Ecto neural progenitor cell (in vitro differentiated cells): ENCODE data around the gene PPP1R3E.

ENCODE experiments used
- DNase-seq: peaks from one replicate; pipeline ENCODE4 v3.0.0-alpha.2; 2018; ENCODE audit warnings: low spot score

Gene PPP1R3E

DNA sequence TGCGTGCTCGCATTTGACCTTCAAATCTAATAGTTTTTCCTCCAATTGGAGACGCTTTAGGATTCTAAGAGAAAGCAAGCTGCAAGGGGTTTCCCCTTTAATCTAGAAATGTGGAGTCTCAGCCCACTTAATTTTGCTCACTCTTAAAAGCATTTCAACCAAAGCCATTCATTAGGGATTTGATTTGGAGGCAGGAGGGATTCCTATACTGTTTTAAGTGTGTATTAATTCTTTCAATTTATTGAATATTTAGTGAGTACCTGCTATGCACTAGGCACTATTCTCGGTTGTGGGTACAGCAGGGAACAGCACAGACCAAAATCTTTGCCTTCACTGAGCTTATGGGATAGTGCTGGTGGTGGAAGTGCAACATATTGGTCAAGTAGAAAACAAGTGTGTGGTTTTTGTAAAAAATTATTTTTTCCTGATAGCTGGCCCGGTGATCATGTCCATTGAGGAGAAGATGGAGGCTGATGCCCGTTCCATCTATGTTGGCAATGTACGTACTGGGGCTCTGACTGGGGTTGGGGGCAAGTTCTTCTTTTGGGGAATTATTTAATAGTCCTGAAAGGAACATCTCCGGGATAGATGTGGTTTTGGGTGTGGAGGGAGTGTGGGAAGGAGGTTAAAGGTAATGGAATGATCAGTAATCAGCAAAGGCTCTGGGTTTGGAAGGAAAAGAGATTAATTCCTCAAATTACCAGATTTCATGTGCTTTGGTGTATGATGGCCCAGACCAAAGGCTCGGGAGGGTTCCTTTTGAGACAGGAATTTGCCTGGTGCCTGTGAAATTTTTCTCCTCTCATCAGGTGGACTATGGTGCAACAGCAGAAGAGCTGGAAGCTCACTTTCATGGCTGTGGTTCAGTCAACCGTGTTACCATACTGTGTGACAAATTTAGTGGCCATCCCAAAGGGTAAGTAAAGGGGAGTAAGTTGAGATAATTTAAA is 20.2 kb upstream of the PPP1R3E start:
- no peak for DNase-seq

DNA sequence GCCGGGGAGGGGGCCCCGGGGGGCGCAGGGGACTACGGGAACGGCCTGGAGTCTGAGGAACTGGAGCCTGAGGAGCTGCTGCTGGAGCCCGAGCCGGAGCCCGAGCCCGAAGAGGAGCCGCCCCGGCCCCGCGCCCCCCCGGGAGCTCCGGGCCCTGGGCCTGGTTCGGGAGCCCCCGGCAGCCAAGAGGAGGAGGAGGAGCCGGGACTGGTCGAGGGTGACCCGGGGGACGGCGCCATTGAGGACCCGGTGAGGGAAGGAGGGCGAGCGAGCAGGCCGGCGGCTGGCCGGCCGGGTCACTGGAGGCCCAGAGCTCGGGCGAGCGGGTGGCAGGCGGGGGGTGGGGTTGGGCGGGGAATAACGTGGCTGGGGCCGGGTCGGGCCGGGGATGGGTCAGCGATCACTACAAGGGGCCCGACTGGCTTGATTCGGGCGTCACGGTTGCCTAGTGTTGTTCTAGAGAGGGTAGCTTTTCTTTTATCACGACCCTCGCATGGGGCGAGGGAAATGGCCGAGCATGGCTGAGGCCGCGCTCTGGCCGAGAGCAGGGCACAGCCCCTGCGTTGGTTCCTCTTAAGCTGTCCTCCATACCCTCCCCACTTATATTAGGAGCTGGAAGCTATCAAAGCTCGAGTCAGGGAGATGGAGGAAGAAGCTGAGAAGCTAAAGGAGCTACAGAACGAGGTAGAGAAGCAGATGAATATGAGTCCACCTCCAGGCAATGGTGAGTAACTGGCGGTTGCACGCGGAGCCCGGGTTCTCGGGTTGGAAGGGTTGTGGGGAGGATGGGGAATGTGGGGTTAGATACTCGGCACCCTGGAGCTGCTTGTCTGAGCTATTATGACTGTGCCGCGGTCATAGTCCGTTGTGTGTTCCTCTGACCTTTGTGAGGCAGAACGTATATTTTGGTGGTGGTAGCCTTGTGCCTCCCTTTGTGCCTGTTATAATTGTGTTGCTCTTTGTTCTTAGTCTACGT is 19.2 kb upstream of the PPP1R3E start:
- no peak for DNase-seq

DNA sequence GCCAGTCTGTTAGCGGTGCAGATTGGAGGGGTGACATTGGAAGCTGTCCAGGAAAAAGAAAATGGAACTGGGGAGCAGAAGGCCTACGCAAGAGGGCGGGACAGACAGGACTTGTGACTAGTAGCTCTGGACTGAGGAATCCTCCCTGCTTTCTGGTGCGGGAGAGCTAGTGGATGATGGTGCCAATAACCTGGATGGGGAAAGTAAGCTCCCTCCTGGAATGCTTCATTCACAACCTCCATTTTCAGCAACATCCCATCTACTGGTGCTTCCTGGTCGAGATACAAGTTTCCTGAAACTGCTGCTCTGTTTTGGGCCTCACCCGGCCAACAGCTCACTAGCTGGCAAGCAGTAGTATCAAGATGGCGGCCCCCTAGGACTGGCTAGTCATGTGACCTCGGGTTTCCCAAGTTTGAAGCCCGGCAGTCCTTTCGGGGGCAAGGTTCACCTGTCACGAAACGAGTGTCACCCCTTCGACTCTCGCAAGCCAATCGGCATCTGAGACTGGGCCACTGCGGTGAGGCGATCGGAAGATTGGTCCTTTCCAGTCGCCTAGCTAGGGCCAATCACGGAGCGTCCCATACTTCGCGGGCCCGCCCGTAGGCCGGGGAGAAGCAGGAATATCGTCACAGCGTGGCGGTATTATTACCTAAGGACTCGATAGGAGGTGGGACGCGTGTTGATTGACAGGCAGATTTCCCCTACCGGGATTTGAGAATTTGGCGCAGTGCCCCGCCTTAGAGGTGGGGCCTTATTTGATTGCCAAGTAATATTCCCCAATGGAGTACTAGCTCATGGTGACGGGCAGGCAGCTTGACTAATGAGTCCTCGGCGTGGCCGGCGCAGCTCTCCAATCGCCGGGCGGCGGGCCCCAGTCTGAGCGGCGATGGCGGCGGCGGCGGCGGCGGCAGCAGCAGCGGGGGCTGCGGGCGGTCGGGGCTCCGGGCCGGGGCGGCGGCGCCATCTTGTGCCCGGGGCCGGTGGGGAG is 18.2 kb upstream of the PPP1R3E start, which contains the start of gene PABPN1:
TSS of gene PABPN1 (plus strand) at position 874 of the 988 bp plus-strand sequence. CDS start at position 887, 13 bp downstream.
- DNase-seq, result peak; percentile 98

DNA sequence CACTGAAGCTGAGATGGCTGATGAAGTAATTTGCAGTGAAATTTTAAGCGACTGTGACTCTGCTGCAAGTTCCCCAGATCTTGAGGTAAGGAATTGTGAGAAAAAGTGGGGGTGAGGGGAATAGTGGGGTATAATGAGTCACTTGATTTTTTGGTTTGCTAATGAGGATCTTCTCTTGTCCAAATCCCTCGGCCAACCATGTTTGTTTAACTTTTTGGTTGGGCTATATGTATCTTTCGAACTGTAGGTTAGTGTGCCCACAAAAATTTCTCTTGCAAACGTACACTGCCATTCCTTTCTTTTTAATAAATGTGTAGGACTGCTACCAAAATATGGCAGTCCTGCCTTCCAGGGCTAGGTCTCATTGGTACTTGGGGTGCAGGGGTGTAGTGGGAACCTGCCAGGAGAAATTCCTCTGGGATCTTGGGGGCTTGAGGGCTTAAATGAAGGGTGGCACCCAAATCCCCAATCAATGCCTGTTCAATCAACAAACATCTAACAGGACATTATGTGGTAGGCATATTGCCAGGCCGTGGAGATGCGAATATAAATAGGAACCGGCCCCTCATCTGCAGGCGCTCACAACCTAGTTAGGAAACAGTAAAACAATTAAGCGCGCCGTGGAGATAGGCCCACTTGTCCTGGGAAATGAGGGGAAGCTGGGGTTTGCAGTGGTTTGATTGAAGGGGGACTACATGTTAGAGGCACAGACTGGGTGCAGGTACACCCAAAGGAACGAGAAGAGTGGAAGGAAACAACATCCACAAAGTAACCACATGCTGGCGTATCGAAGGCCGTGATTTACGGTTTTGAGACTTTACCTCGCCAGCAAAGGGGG is 17.3 kb upstream of the PPP1R3E start:
- DNase-seq, result no peak

DNA sequence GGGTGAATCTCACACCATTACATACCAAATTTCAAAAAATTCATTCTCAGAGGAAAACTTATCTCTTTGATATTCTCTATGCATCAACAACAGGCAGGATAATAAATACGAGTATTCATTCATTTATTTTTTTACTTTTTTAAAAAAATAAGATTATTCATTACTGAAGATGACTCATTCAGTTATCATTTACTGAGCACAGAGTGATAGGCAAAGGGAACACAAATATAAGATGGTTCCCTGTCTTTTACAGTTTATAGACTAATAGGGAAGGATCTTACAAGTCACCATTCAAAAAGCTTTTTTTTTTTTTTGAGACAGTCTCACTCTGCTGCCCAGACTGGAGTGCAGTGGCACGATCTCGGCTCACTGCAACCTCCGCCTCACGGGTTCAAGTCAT is 13.6 kb upstream of the PPP1R3E start:
- no peak for DNase-seq

DNA sequence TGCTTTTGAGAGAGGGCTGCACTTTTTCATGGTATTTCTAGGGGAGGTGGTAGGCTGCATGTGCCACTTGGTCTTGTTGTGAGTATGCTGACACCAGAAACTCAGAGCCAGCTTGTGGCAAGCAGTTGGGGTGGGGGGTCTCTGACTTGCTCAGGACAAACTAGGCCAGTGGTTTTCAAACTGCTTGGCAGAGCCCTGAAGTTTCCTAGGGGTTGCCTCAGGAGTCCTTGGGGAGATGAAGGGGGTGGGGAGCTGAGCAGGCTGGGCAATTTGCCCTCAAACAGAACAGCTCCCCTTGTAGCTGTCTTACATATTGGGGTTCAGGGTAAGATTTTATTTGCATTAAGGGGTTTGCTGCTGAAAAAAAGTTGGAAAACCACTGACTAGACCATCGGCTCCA is 7.9 kb upstream of the PPP1R3E start:
- peak; percentile 16 for DNase-seq

DNA sequence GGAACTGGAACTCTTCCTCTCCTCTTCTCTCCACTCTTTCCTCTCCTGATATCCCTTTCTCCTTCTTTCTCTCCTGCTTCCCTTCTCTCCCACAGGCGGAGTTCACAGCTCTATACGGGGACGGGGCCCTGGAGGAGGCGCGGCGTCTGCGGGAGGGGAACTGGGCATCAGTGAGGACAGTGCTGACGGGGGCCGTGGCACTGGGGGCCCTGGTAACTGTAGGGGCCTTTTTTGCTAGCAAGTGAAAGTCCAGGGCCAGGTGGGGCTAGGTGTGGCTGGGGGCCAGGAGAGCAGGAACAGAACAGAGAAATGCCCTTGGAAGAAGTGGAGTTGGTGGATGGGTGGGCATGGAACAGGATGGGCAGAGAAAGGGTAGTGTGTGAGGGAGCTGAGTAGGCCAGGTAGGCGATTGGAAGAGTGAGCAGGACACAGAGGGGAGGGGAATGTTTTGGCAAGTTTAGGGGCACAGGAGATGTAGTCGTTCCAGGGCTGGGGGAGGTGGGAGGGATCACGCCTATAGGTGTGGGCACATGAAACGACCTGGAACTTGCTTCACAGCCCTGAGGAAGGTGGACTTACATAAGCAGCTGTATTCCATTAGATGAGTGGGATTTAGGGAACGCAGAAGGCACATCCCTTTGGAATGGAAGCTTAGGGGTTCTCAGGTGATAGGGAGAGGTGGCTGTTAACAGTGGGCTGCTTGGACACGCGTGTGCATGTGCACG is 6.2 kb upstream of the PPP1R3E start:
- DNase-seq, result peak; percentile 38

DNA sequence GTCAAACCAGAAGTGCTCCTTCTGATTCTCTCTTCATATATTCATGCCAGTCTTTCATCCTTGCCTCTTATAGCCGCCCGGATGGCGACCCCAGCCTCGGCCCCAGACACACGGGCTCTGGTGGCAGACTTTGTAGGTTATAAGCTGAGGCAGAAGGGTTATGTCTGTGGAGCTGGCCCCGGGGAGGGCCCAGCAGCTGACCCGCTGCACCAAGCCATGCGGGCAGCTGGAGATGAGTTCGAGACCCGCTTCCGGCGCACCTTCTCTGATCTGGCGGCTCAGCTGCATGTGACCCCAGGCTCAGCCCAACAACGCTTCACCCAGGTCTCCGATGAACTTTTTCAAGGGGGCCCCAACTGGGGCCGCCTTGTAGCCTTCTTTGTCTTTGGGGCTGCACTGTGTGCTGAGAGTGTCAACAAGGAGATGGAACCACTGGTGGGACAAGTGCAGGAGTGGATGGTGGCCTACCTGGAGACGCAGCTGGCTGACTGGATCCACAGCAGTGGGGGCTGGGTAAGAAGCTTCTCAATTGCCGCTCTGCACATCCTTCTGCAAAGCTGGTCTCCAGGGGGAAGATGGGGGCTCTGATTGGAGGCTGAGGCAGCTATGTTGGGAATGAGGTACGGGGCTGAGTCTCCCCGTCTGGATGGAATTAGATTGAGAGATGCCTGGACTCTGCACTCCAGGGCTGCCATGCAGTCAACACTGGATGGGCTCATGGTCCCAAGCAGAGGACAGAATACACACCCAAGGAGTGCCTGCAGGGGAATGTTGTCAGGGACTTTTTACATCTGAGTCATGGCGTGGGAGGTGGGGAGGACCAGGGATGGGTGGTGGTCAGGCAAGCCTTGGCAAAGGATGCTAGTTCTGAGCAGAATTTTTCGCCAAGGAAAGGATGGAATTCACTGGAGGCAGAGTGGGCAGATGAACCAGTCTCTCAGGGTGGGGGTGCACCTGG is 5.3 kb upstream of the PPP1R3E start:
- peak; percentile 44 for DNase-seq

DNA sequence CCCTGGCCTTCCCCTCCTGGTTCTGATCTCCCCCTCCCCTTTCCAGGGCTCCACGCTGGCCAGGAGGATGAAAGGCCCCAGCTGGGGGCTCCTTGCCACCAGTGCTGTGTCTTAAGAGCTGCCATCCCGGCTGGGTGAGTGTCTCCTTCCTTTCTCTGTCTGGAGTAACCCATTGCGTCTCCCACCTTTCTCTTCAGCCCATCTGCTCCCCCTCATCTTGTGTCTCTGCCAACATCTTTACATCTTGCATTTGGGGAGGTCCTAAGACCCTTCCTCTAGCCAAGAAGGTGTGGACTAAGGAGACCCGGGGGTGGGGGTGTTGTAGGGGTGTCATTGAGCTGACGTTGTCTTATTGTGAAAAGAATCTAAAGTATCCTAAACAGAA is 4.5 kb upstream of the PPP1R3E start:
- no peak for DNase-seq

DNA sequence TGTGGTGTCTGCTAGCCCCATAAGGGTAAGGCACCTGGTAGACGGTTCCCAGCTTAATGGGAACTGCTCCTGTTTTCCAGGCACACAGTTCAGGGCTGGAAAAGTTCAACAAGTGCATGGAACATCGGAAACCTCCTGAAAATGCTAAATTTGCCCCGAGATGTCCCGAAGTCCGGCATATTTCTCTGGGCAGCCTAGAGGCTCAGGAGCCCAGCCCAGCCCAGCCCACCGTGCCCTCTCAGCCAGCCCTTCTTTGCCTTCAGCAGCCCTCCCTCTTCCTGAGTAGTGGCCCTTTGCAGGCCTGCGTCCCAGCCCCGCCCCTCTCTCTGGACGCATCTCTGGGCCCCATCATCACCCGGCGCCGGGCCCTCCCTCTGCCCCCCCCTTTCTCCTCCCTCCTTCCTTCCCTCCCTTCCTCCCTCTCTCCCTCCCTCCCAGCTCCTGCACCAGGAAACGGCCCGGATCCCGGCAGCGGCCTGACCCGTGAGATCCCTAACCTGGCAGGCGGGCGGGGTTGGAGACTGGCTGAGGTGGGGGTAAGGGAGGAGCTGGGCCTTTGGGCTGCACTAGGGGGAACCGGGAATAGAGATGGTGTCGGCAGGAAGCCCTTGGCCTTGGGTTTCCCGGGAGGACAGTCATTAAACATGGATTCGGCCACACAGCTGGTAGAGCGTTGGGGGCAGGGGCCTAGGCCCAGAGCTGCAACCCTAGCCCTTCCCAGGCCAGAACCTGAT is 3.9 kb upstream of the PPP1R3E start, which contains the start of gene BCL2L2:
TSS of gene BCL2L2 (plus strand) at position 422 of the 734 bp plus-strand sequence. CDS start 935 bp downstream, outside the sequence.
- DNase-seq, result peak; percentile 94

DNA sequence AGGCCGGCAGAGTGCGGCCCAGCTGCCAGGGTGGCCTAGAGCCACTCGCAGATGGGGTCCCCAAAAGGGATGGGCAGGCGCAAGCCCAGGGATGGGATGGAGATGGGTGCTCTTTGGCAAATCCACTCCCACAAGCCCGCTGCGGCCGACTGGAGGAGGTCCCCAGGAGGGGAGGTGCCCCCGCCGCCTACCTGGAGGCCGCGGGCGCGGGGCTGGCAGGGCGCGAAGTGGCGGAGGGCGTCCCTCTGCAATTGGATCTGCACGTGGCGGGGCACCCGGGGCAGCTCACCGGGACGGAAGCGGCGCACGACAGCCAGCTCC is 730 bp downstream of the PPP1R3E start:
- no peak for DNase-seq

DNA sequence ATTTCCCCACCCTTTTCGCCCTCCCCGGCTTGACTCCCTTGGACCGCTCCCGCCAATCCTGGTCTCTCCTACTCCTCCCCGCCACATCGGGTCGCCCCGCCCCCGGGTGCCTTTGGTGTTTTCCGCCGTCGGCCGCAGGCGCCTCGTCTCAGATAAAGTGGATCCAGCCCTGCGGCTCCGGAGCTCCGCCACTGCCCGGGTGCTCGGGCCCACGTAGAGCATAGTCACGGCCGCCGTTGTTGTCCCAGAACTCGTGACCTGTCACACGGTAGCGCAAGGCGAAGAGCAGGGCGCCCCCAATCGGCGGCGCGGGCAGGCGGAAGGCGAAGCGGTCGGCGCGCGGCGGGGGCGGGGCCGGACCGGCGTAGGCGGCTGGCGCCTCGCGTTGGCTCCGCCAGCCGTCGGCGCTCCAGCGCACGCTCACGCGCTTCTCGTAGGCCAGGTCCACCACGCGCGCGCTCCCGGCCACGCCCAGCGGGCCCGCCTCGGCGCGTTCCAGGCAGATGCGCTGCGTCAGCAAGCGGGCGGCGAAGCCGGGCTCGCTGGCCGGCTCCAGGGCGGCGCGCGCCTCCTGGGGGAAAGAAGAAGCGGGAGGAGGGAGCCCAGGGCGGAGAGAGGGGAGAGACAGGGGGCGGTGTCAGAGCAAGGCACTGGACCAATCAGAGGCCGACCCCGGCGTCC is 1.2 kb downstream of the PPP1R3E start:
- peak; percentile 99 for DNase-seq

DNA sequence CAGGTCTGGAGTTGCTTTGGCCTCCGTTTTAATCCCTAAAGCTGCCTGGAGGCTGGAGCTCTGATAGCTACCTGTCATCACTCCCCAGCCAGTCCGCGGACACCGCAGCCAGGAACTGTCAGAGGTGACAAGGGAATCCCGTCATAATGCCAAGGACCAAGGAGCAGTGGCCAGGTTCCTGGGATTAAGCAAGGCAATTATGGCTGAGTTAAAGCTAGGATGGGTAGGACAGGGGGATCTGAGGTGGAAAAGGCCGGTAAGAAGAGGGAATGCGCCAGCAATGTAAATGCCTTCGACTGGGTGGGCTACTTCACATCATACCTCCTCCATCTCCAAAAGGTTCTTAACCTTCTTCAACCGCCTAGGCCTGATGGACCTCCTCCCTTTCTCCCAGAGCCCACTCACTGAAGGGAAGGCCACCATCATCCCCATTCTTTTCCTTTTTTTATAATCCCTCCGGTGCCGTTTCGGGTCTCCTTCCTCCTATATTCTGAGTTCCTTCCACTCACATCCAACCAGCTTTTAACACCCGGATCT is 1.9 kb downstream of the PPP1R3E start:
- DNase-seq, result peak; percentile 64

DNA sequence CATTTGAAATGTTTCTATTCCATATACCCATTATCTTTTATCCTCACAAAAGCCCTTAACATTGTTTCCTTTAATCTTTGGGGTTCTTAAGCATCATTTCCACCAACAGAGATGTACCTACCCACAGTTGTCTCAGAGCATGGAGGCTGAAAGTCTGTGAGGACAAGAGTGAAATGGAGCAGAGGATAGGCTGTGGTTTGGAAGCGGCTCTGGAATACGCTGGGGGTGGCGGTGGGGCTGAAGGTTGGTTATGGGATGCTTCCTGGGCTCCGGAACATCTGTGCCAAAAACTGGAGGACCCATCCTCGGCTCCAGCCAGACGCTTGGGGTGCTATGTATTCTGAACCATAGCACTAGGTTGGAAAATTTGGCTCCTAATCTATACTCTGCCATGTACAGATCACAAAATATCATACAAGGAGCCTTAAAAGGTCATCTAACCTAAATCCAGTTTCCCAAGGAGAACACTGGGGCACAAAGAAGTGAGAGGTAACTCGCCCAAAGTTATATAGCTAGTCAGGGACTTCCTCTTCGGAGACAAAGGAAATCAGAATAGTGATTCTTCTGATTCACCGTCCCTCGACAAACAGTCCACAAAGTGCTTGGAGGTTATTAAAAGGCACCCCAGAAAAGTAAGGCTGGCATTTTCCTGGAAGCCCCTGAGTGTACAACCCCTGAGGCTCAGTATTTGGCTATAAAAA is 2.5 kb downstream of the PPP1R3E start:
- no peak for DNase-seq

DNA sequence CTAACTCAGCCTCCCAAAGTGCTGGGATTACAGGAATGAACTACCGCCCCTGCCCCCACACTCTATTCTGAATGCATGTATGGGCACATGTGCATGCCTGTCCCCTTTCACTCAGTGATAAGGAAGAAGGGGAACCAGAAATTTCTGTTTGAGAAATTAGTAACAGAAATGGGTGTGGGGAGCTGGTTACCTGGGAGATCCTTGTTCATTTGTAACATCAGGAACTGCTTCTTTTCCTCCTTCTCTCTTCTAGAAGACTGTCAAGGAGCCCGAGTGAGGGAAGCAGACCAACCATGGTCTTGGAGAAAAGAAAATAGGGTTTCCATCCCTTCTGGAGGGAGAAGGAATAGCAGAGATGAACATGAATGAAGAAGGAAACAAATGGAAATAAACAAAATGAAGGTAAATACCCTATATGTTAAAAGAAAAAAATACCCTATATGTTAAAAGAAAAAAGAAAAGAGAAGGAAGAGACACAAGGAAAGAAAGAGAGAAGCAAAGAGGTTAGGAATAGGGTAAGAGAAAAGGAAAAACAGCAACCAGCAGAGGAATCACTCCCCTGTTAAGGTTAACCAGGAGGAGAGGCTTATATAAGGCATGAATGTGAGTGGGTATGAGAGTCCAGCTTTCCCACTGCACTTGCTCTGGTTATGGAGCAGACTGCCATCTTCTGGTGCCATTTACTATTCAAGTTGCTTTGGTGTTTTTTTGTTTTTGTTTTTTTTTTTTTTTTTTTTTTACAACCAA is 3.3 kb downstream of the PPP1R3E start:
- DNase-seq, result no peak
